ENCODE data around the gene RIC1.

The RIC1 gene

DNA sequence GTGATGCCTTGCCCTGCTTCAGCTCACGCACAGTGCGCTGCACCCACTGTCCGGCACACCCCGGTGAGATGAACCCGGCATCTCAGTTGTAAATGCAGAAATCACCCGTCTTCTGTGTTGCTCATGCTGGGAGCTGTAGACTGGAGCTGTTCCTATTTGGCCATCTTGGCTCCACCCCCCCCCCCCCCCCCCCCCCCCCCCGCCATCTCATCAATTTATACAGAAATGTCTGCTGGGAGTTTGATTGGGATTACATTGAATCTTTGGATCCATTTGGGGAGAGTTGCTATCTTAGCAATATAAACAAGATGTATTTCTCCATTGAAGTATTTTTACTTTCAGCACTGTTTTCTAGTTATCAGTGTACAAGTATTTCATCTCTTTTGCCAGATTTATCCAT lies 55.2 kb downstream of the RIC1 start:
- POLR2A ChIA-PET = no interaction called here
- peak in 1 of 3 donors; percentile 28 for DNase-seq

GRCh38 chr9:5688109-5688508 lies 59.2 kb downstream of the RIC1 start:
- WGBS (ENCODE audit: insufficient coverage) = 75% methylated on average over 1 of the region's 1 CpG
- ChIA-PET POLR2A (no interaction called here), CTCF (no interaction called here)
- no peak overlapping the region for H3K27ac ChIP-seq (ENCODE audit: insufficient read depth in 1 of 2, low read depth in 1 of 2, low read length in 2 of 2, poor library complexity in 1 of 2, severe bottlenecking in 2 of 2)
- peaks cover 0 to 3% (median 2%) of the 10 kb centered on the region in 4 experiments for H3K36me3 ChIP-seq (ENCODE audit: control insufficient read depth in 4 of 4, insufficient read depth in 4 of 4, low read length in 3 of 4)
- H3K27me3 ChIP-seq (replicated peaks in 2 of 5; ENCODE audit: control insufficient read depth in 4 of 5, insufficient read depth in 5 of 5, low read length in 4 of 5) = no peaks in the 10 kb centered on the region
- no peak for DNase-seq
- H3K4me1 ChIP-seq (ENCODE audit: control extremely low read depth in 1 of 4, control insufficient read depth in 4 of 4, insufficient read depth in 4 of 4, low read length in 3 of 4) = no peaks in the 10 kb centered on the region
- H3K9me3 ChIP-seq (ENCODE audit: control extremely low read depth in 1 of 5, control insufficient read depth in 4 of 5, insufficient read depth in 2 of 5, low read depth in 1 of 5, low read length in 4 of 5) = peaks cover 0 to 13% (median 7%) of the 10 kb centered on the region in 5 experiments
- no peak overlapping the region for H3K4me3 ChIP-seq (ENCODE audit: control insufficient read depth in 1 of 7, extremely low read depth in 1 of 7, insufficient read depth in 4 of 7, low read depth in 2 of 7, low read length in 6 of 7)

More for the DNA sequence above, 55.2 kb downstream of the RIC1 start:
- Histone ChIP-seq H3K4me3 (ENCODE audit: control insufficient read depth in 1 of 7, extremely low read depth in 1 of 7, insufficient read depth in 4 of 7, low read depth in 2 of 7, low read length in 6 of 7) (no peak overlapping the region), H3K36me3 (ENCODE audit: control insufficient read depth in 4 of 4, insufficient read depth in 4 of 4, low read length in 3 of 4) (peaks cover 0 to 3% (median under 1%) of the 10 kb centered on the region in 4 experiments), H3K27me3 (replicated peaks in 2 of 5; ENCODE audit: control insufficient read depth in 4 of 5, insufficient read depth in 5 of 5, low read length in 4 of 5) (no peaks in the 10 kb centered on the region), H3K27ac (ENCODE audit: insufficient read depth in 1 of 2, low read depth in 1 of 2, low read length in 2 of 2, poor library complexity in 1 of 2, severe bottlenecking in 2 of 2) (no peak overlapping the region), H3K9me3 (ENCODE audit: control extremely low read depth in 1 of 5, control insufficient read depth in 4 of 5, insufficient read depth in 2 of 5, low read depth in 1 of 5, low read length in 4 of 5) (peaks cover 0 to 15% (median 7%) of the 10 kb centered on the region in 5 experiments), H3K4me1 (ENCODE audit: control extremely low read depth in 1 of 4, control insufficient read depth in 4 of 4, insufficient read depth in 4 of 4, low read length in 3 of 4) (no peaks in the 10 kb centered on the region)
- CTCF ChIA-PET = no interaction called here
- 100% methylated on average over 5 of the region's 7 CpGs for WGBS (ENCODE audit: insufficient coverage)

DNA sequence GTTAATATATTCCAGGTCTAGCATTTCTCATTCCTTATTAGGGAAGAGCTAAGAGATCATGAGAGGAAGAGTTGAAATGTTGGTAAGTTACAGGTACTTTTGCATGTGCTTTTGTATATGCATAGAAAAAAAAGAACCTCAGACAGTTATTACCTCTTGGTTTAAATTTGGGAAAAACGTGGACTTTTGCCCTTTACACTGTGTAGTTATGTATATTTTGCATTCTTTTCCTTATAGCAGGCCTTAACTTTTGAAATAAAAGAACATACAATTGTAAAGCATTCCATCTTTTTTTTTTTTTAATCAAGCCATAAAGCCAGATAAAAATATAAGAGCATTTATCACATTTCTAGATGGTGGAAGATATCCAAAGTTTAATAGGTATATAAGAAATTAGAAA lies 61.4 kb downstream of the RIC1 start:
- no peaks in the 10 kb centered on the region for H3K4me1 ChIP-seq (ENCODE audit: control extremely low read depth in 1 of 4, control insufficient read depth in 4 of 4, insufficient read depth in 4 of 4, low read length in 3 of 4)
- peaks cover 0 to 3% (median 3%) of the 10 kb centered on the region in 4 experiments for H3K36me3 ChIP-seq (ENCODE audit: control insufficient read depth in 4 of 4, insufficient read depth in 4 of 4, low read length in 3 of 4)
- ChIA-PET POLR2A (no interaction called here), CTCF (no interaction called here)
- H3K27ac ChIP-seq (ENCODE audit: insufficient read depth in 1 of 2, low read depth in 1 of 2, low read length in 2 of 2, poor library complexity in 1 of 2, severe bottlenecking in 2 of 2) = no peak overlapping the region
- no peaks in the 10 kb centered on the region for H3K9me3 ChIP-seq (ENCODE audit: control extremely low read depth in 1 of 5, control insufficient read depth in 4 of 5, insufficient read depth in 2 of 5, low read depth in 1 of 5, low read length in 4 of 5)
- no peak overlapping the region for H3K4me3 ChIP-seq (ENCODE audit: control insufficient read depth in 1 of 7, extremely low read depth in 1 of 7, insufficient read depth in 4 of 7, low read depth in 2 of 7, low read length in 6 of 7)
- H3K27me3 ChIP-seq (replicated peaks in 2 of 5; ENCODE audit: control insufficient read depth in 4 of 5, insufficient read depth in 5 of 5, low read length in 4 of 5) = no peaks in the 10 kb centered on the region
- WGBS (ENCODE audit: insufficient coverage) = no CpG with 5 or more reads among the region's 1 CpG
- DNase-seq = no peak

DNA sequence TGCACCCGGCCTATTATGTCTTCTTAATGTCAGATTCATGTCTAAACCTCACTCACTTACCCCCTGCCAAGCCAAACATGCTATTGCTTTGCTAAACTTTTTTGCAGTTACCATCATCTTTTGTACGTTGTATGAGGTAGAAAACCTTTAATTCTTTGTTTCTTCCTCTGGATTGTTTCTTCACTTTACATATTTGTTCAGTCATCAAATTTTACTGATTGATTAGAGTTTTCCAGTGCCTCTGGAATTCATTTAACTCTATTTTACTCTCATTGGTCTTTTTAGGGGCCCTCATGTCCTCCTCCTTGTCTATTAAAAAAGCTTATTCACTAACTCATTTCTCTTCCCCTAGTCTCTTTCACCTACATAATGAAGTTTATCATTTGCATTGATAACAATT lies 67.0 kb downstream of the RIC1 start:
- Histone ChIP-seq H3K4me1 (ENCODE audit: control extremely low read depth in 1 of 4, control insufficient read depth in 4 of 4, insufficient read depth in 4 of 4, low read length in 3 of 4) (no peaks in the 10 kb centered on the region), H3K27me3 (replicated peaks in 2 of 5; ENCODE audit: control insufficient read depth in 4 of 5, insufficient read depth in 5 of 5, low read length in 4 of 5) (no peaks in the 10 kb centered on the region), H3K4me3 (ENCODE audit: control insufficient read depth in 1 of 7, extremely low read depth in 1 of 7, insufficient read depth in 4 of 7, low read depth in 2 of 7, low read length in 6 of 7) (no peak overlapping the region), H3K9me3 (ENCODE audit: control extremely low read depth in 1 of 5, control insufficient read depth in 4 of 5, insufficient read depth in 2 of 5, low read depth in 1 of 5, low read length in 4 of 5) (peaks cover 0 to 2% (median 0%) of the 10 kb centered on the region in 5 experiments), H3K27ac (ENCODE audit: insufficient read depth in 1 of 2, low read depth in 1 of 2, low read length in 2 of 2, poor library complexity in 1 of 2, severe bottlenecking in 2 of 2) (no peak overlapping the region), H3K36me3 (ENCODE audit: control insufficient read depth in 4 of 4, insufficient read depth in 4 of 4, low read length in 3 of 4) (peaks cover 0 to 7% (median 3%) of the 10 kb centered on the region in 4 experiments)
- WGBS (ENCODE audit: insufficient coverage) = 86% methylated on average over 1 of the region's 2 CpGs
- DNase-seq = no peak
- POLR2A ChIA-PET = no interaction called here
- CTCF ChIA-PET = interaction anchor here (1.2 kb wide), 1 partner anchor 9 kb away, joined by 5 read pairs; no protein-coding TSS in a partner anchor

DNA sequence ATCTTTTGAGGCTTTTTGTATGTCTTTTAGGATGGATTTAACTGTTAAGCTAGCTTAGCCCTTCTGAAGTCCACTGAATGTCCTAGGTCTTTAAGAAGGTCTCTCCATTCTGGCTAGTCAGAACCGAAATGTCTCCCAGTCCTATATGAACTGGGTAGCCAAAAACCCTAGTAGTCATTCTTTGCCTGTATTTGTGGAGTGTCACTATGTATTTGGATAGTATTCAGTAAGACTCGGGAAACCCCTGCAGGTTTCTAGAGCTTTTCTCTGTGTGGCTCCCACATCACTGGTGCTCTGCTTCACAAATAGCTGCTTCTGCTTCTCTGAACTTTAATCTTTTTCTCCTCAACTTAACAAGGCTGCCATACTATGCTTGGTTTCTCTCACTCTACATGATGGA lies 68.0 kb downstream of the RIC1 start:
- CTCF ChIA-PET = no interaction called here
- whole genome bisulfite sequencing (ENCODE audit: insufficient coverage) = 100% methylated on average over 2 of the region's 2 CpGs
- no peaks in the 10 kb centered on the region for H3K27me3 ChIP-seq (replicated peaks in 2 of 5; ENCODE audit: control insufficient read depth in 4 of 5, insufficient read depth in 5 of 5, low read length in 4 of 5)
- no peak overlapping the region for H3K27ac ChIP-seq (ENCODE audit: insufficient read depth in 1 of 2, low read depth in 1 of 2, low read length in 2 of 2, poor library complexity in 1 of 2, severe bottlenecking in 2 of 2)
- H3K9me3 ChIP-seq (ENCODE audit: control extremely low read depth in 1 of 5, control insufficient read depth in 4 of 5, insufficient read depth in 2 of 5, low read depth in 1 of 5, low read length in 4 of 5) = peaks cover 0 to 2% (median 0%) of the 10 kb centered on the region in 5 experiments
- H3K4me1 ChIP-seq (ENCODE audit: control extremely low read depth in 1 of 4, control insufficient read depth in 4 of 4, insufficient read depth in 4 of 4, low read length in 3 of 4) = no peaks in the 10 kb centered on the region
- no peak overlapping the region for H3K4me3 ChIP-seq (ENCODE audit: control insufficient read depth in 1 of 7, extremely low read depth in 1 of 7, insufficient read depth in 4 of 7, low read depth in 2 of 7, low read length in 6 of 7)
- POLR2A ChIA-PET = no interaction called here
- H3K36me3 ChIP-seq (ENCODE audit: control insufficient read depth in 4 of 4, insufficient read depth in 4 of 4, low read length in 3 of 4) = peaks cover 0 to 7% (median 4%) of the 10 kb centered on the region in 4 experiments
- no peak for DNase-seq

DNA sequence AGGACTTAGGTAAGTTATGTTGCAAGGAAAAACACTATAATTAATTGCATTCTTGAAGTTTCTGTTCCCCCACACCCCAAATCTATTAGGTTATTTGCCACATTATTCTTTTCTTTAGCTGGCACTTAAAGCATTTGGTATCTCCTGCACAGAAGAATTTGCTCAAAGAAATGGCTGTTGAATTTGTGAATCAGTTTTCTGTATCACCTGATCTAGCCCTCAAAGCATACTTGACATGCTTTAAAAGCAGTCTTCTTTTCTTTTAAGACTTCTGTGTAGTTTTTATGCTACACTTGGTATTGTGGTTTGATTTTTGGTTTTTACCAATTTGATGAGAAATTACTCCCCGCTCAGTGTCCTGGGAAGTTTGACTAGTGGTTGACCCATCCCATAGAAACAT lies 69.1 kb downstream of the RIC1 start:
- H3K4me3 ChIP-seq (ENCODE audit: control insufficient read depth in 1 of 7, extremely low read depth in 1 of 7, insufficient read depth in 4 of 7, low read depth in 2 of 7, low read length in 6 of 7) = no peak overlapping the region
- H3K9me3 ChIP-seq (ENCODE audit: control extremely low read depth in 1 of 5, control insufficient read depth in 4 of 5, insufficient read depth in 2 of 5, low read depth in 1 of 5, low read length in 4 of 5) = peaks cover 0 to 5% (median 0%) of the 10 kb centered on the region in 5 experiments
- no peak for DNase-seq
- no CpG with 5 or more reads among the region's 1 CpG for WGBS (ENCODE audit: insufficient coverage)
- H3K4me1 ChIP-seq (ENCODE audit: control extremely low read depth in 1 of 4, control insufficient read depth in 4 of 4, insufficient read depth in 4 of 4, low read length in 3 of 4) = no peaks in the 10 kb centered on the region
- peaks cover 3 to 7% (median 5%) of the 10 kb centered on the region in 4 experiments for H3K36me3 ChIP-seq (ENCODE audit: control insufficient read depth in 4 of 4, insufficient read depth in 4 of 4, low read length in 3 of 4)
- no peak overlapping the region for H3K27ac ChIP-seq (ENCODE audit: insufficient read depth in 1 of 2, low read depth in 1 of 2, low read length in 2 of 2, poor library complexity in 1 of 2, severe bottlenecking in 2 of 2)
- ChIA-PET POLR2A (no interaction called here), CTCF (no interaction called here)
- H3K27me3 ChIP-seq (replicated peaks in 2 of 5; ENCODE audit: control insufficient read depth in 4 of 5, insufficient read depth in 5 of 5, low read length in 4 of 5) = no peaks in the 10 kb centered on the region

GRCh38 chr9:5698810-5699556 lies 70.1 kb downstream of the RIC1 start:
- WGBS (ENCODE audit: insufficient coverage) = 100% methylated on average over 5 of the region's 7 CpGs
- POLR2A ChIA-PET = no interaction called here
- CTCF ChIA-PET = no interaction called here

More at GRCh38 chr9:5698810-5699556, 70.1 kb downstream of the RIC1 start:
- no peak overlapping the region for H3K27ac ChIP-seq (ENCODE audit: insufficient read depth in 1 of 2, low read depth in 1 of 2, low read length in 2 of 2, poor library complexity in 1 of 2, severe bottlenecking in 2 of 2)
- H3K4me1 ChIP-seq (ENCODE audit: control extremely low read depth in 1 of 4, control insufficient read depth in 4 of 4, insufficient read depth in 4 of 4, low read length in 3 of 4) = no peaks in the 10 kb centered on the region
- H3K4me3 ChIP-seq (ENCODE audit: control insufficient read depth in 1 of 7, extremely low read depth in 1 of 7, insufficient read depth in 4 of 7, low read depth in 2 of 7, low read length in 6 of 7) = no peak overlapping the region
- H3K9me3 ChIP-seq (ENCODE audit: control extremely low read depth in 1 of 5, control insufficient read depth in 4 of 5, insufficient read depth in 2 of 5, low read depth in 1 of 5, low read length in 4 of 5) = peaks cover 0 to 13% (median 0%) of the 10 kb centered on the region in 5 experiments
- no peak for DNase-seq
- peaks cover 3 to 10% (median 5%) of the 10 kb centered on the region in 4 experiments for H3K36me3 ChIP-seq (ENCODE audit: control insufficient read depth in 4 of 4, insufficient read depth in 4 of 4, low read length in 3 of 4)
- no peaks in the 10 kb centered on the region for H3K27me3 ChIP-seq (replicated peaks in 2 of 5; ENCODE audit: control insufficient read depth in 4 of 5, insufficient read depth in 5 of 5, low read length in 4 of 5)
